Keratinocyte (primary cell): ENCODE results near the gene CDCA3. TPM values are rescaled to one million over a fixed set of nuclear protein-coding genes. Genes with fewer than 3 reads are reported as not detected.

Experiments
- DNase-seq: peaks from one replicate; pipeline ENCODE4 v3.0.0-alpha.2; 2011; ENCODE audit warnings: low read depth, missing footprints, low spot score
- FAIRE-seq: peaks from 2 replicates; lab custom pipeline; 2011; peaks lifted over from hg19 to GRCh38; lab: Jason Lieb, UNC
- H2AFZ ChIP-seq: 2 replicates; pipeline ENCODE4 v1.6.0; 2012; ENCODE audit warnings: low read length, control low read depth, inconsistent platforms; ENCODE audit not compliant: control insufficient read depth
- H3K27ac ChIP-seq: 2 replicates; pipeline ENCODE4 v1.5.1; 2011; ENCODE audit warnings: low read length; ENCODE audit not compliant: control insufficient read depth, insufficient read depth
- H3K27me3 ChIP-seq: 3 replicates; pipeline ENCODE4 v1.6.0; 2011; ENCODE audit warnings: low read length; ENCODE audit not compliant: control insufficient read depth, insufficient read depth; ENCODE audit errors: extremely low read depth
- H3K36me3 ChIP-seq, 2 experiments: 2 replicates in 1 of 2; 3 replicates in 1 of 2; pipeline ENCODE4 v1.5.1; 2011; ENCODE audit warnings: low read length in 2 of 2, mild to moderate bottlenecking in 1 of 2; ENCODE audit not compliant: control insufficient read depth in 2 of 2, insufficient read depth in 2 of 2; ENCODE audit errors: extremely low read depth in 1 of 2
- H3K4me1 ChIP-seq: 3 replicates; pipeline ENCODE4 v1.5.1; 2011; ENCODE audit warnings: low read length; ENCODE audit not compliant: control insufficient read depth, insufficient read depth; ENCODE audit errors: extremely low read depth
- H3K4me2 ChIP-seq: 3 replicates; pipeline ENCODE4 v1.6.0; 2011; ENCODE audit warnings: low read depth, low read length; ENCODE audit not compliant: control insufficient read depth, insufficient read depth; ENCODE audit errors: extremely low read depth
- H3K4me3 ChIP-seq, 3 experiments: fragments of 200-600 bp in 1 of 3; sonication (generic) in 1 of 3; 2 replicates in 2 of 3; 3 replicates in 1 of 3; pipeline ENCODE4 v1.5.1; 2011 to 2016; ENCODE audit warnings: low read length in 3 of 3, mild to moderate bottlenecking in 3 of 3, control low read depth in 2 of 3, inconsistent platforms in 1 of 3, low read depth in 1 of 3, mixed read lengths in 1 of 3, mixed run types in 1 of 3, moderate library complexity in 1 of 3; ENCODE audit not compliant: control insufficient read depth in 2 of 3, insufficient read depth in 2 of 3; ENCODE audit errors: extremely low read depth in 1 of 3
- H3K79me2 ChIP-seq: 2 replicates; pipeline ENCODE4 v1.6.0; 2012; ENCODE audit warnings: low read length; ENCODE audit not compliant: control insufficient read depth, insufficient read depth
- H3K9ac ChIP-seq: 3 replicates; pipeline ENCODE4 v1.6.0; 2011; ENCODE audit warnings: low read length; ENCODE audit not compliant: control insufficient read depth, insufficient read depth; ENCODE audit errors: extremely low read depth
- H3K9me1 ChIP-seq: 3 replicates; pipeline ENCODE4 v1.6.0; 2011; ENCODE audit warnings: low read length; ENCODE audit not compliant: control insufficient read depth, insufficient read depth; ENCODE audit errors: extremely low read depth
- H3K9me3 ChIP-seq: 2 replicates; pipeline ENCODE4 v1.5.1; 2012; ENCODE audit warnings: low read depth, low read length; ENCODE audit not compliant: control insufficient read depth
- H4K20me1 ChIP-seq: 3 replicates; pipeline ENCODE4 v1.6.0; 2011; ENCODE audit warnings: low read length; ENCODE audit not compliant: control insufficient read depth, insufficient read depth; ENCODE audit errors: extremely low read depth
- EZH2 ChIP-seq: IDR thresholded peaks from one replicate; pipeline ENCODE4 v1.6.1; 2012; ENCODE audit warnings: inconsistent platforms, mild to moderate bottlenecking, low read length, moderate library complexity
- dilution Hi-C: fragments of 300-500 bp; cut with MboI; formaldehyde crosslinking; loops from one replicate; pipeline ENCODE4 v1.7.0; 2020; ENCODE audit warnings: low sequenced_read_pairs; ENCODE audit not compliant: extremely low pct_ligation_motif_present
- polyA plus RNA-seq, 5 experiments: library from polyadenylated mRNA; depleted of rRNA in 3 of 5; stranded (reverse) in 3 of 5; stranded (forward) in 1 of 5; unstranded in 1 of 5; fragments of >200 nt; gene quantifications; 1 replicate in 1 of 5; 2 replicates in 3 of 5; 3 replicates in 1 of 5; pipeline versions ENCODE4 v1.2.1 to v1.2.3, GENCODE V29; 2011 to 2012; ENCODE audit warnings: missing spikeins in 2 of 5, low read depth in 1 of 5, low replicate concordance in 1 of 5
- TF ChIP-seq, protein P1 (sequence below), 3 experiments: IDR thresholded peaks in 1 of 3; conservative IDR thresholded peaks in 1 of 3; optimal IDR thresholded peaks in 1 of 3; 2 replicates in 2 of 3; 3 replicates in 1 of 3; pipeline versions ENCODE3 to v1.5.1; 2011; ENCODE audit warnings: low read length in 3 of 3, mild to moderate bottlenecking in 3 of 3, moderate library complexity in 2 of 3, control low read depth in 1 of 3, inconsistent platforms in 1 of 3; ENCODE audit not compliant: insufficient read depth in 2 of 3; ENCODE audit errors: extremely low read depth in 1 of 3

The CDCA3 gene
- polyA plus RNA-seq, 1 donor (not counting 4 experiments of a cell fraction or from before 2014, with no cell fraction given): 15.0 TPM

DNA sequence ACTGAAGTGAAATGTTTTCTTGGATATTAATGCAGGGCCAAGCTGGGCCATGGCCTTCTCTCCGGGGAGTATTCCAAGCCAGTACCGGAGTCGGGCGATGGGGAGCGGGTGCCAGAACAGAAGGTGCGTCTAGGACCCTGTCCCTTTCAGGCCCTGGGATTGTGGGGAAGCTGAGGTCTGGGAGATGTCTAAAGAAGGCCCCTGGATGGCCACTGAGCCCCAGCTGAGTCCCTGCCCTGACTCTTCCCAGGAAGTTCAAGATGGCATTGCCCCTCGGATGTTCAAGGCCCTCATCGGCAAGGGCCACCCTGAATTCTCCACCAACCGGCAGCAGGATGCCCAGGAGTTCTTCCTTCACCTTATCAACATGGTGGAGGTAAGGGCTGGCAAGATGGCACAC lies 9.0 kb upstream of the CDCA3 start:
- no peak overlapping the region for H3K4me2 ChIP-seq
- H3K9ac ChIP-seq: no peak overlapping the region
- DNase-seq (no peak), FAIRE-seq (no peak)
- no peak overlapping the region for H3K27ac ChIP-seq
- H4K20me1 ChIP-seq: no peaks in the 10 kb centered on the region
- no peaks in the 10 kb centered on the region for H3K9me3 ChIP-seq
- dilution Hi-C loops: no loop called here
- peaks cover 59 to 66% of the 10 kb centered on the region in 2 experiments for H3K36me3 ChIP-seq
- H3K4me3 ChIP-seq: no peak overlapping the region
- H3K79me2 ChIP-seq: peaks cover 7% of the 10 kb centered on the region
- no peaks in the 10 kb centered on the region for H3K9me1 ChIP-seq
- no peak overlapping the region for H2AFZ ChIP-seq
- TF ChIP-seq, protein P1, sequence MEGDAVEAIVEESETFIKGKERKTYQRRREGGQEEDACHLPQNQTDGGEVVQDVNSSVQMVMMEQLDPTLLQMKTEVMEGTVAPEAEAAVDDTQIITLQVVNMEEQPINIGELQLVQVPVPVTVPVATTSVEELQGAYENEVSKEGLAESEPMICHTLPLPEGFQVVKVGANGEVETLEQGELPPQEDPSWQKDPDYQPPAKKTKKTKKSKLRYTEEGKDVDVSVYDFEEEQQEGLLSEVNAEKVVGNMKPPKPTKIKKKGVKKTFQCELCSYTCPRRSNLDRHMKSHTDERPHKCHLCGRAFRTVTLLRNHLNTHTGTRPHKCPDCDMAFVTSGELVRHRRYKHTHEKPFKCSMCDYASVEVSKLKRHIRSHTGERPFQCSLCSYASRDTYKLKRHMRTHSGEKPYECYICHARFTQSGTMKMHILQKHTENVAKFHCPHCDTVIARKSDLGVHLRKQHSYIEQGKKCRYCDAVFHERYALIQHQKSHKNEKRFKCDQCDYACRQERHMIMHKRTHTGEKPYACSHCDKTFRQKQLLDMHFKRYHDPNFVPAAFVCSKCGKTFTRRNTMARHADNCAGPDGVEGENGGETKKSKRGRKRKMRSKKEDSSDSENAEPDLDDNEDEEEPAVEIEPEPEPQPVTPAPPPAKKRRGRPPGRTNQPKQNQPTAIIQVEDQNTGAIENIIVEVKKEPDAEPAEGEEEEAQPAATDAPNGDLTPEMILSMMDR (optimal IDR thresholded peaks at IDR 0.05 in 1 of 3, IDR thresholded peaks at IDR 0.05 in 1 of 3, conservative IDR thresholded peaks at IDR 0.05 in 1 of 3; ENCODE audit: extremely low read depth in 1 of 3, insufficient read depth in 2 of 3, low read length in 3 of 3): no peak
- TF ChIP-seq EZH2: no peak
- H3K4me1 ChIP-seq: no peaks in the 10 kb centered on the region
- no peaks in the 10 kb centered on the region for H3K27me3 ChIP-seq

DNA sequence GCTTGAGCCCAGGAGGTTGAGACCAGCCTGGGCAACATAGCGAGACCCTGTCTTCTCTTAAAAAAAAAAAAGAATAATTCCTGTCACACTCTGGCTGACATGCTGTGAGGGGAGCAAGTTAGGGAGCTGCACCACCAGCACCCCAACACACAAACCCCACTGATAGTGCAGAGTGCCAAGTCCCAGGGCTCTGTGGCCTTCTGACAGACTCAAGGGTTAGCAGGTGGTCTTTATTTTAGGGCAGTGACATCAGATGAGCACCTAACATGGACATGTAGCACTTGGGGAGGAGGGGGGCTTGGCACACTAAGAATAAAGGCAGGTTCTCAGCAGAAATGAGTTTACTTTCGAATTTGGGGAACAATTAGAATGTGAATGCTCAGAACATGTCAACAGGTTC lies 7.7 kb upstream of the CDCA3 start:
- peaks cover 61 to 69% of the 10 kb centered on the region in 2 experiments for H3K36me3 ChIP-seq
- no peaks in the 10 kb centered on the region for H3K27me3 ChIP-seq
- H3K4me2 ChIP-seq: no peak overlapping the region
- H3K4me1 ChIP-seq: peaks cover 2% of the 10 kb centered on the region
- H4K20me1 ChIP-seq: no peaks in the 10 kb centered on the region
- H3K4me3 ChIP-seq: no peak overlapping the region
- H3K9ac ChIP-seq: no peak overlapping the region
- no peaks in the 10 kb centered on the region for H3K9me3 ChIP-seq
- no peak for FAIRE-seq
- peaks cover 20% of the 10 kb centered on the region for H3K79me2 ChIP-seq
- H2AFZ ChIP-seq: no peak overlapping the region
- dilution Hi-C loops: no loop called here
- H3K27ac ChIP-seq: no peak overlapping the region
- no peak for DNase-seq
- TF ChIP-seq EZH2: no peak
- TF ChIP-seq, protein P1 (optimal IDR thresholded peaks at IDR 0.05 in 1 of 3, IDR thresholded peaks at IDR 0.05 in 1 of 3, conservative IDR thresholded peaks at IDR 0.05 in 1 of 3; ENCODE audit: extremely low read depth in 1 of 3, insufficient read depth in 2 of 3, low read length in 3 of 3): no peak
- no peaks in the 10 kb centered on the region for H3K9me1 ChIP-seq
